Mesothelial cell of epicardium (in vitro differentiated cells): ENCODE results near the gene IQGAP3. TPM values are rescaled to one million over a fixed set of nuclear protein-coding genes. Genes with fewer than 3 reads are reported as not detected.

Experiments used
- DNase-seq, 2 experiments: peaks; one replicate each; pipeline ENCODE4 v3.0.0; 2021; ENCODE audit warnings: low spot score in 2 of 2; ENCODE audit not compliant: unreplicated experiment in 2 of 2
- H3K27ac Mint-ChIP-seq: 2 replicates; pipeline ENCODE4 v1.8.0; 2021; ENCODE audit warnings: mixed read lengths
- H3K27me3 Mint-ChIP-seq: 2 replicates; pipeline ENCODE4 v1.8.0; 2021; ENCODE audit warnings: low read depth, mixed read lengths
- H3K36me3 Mint-ChIP-seq: 2 replicates; pipeline ENCODE4 v1.8.0; 2021; ENCODE audit warnings: mixed read lengths
- H3K4me1 Mint-ChIP-seq: 2 replicates; pipeline ENCODE4 v1.8.0; 2021; ENCODE audit warnings: mixed read lengths
- H3K4me3 Mint-ChIP-seq: 2 replicates; pipeline ENCODE4 v1.8.0; 2021; ENCODE audit warnings: mild to moderate bottlenecking, moderate library complexity, mixed read lengths
- H3K9me3 Mint-ChIP-seq: 2 replicates; pipeline ENCODE4 v1.8.0; 2021; ENCODE audit warnings: mixed read lengths
- CTCF ChIP-seq: fragments of 200-600 bp; sonication (generic); IDR thresholded peaks from one replicate; pipeline ENCODE4 v1.5.0; 2021; ENCODE audit warnings: antibody characterized with exemption; ENCODE audit not compliant: unreplicated experiment
- total RNA-seq: library from RNA; stranded (reverse); gene quantifications from 3 replicates; pipeline ENCODE4 v1.2.1, GENCODE V29; 2021

The IQGAP3 gene
- total RNA-seq, 1 donor from 2014 or later = 17.6 TPM

DNA sequence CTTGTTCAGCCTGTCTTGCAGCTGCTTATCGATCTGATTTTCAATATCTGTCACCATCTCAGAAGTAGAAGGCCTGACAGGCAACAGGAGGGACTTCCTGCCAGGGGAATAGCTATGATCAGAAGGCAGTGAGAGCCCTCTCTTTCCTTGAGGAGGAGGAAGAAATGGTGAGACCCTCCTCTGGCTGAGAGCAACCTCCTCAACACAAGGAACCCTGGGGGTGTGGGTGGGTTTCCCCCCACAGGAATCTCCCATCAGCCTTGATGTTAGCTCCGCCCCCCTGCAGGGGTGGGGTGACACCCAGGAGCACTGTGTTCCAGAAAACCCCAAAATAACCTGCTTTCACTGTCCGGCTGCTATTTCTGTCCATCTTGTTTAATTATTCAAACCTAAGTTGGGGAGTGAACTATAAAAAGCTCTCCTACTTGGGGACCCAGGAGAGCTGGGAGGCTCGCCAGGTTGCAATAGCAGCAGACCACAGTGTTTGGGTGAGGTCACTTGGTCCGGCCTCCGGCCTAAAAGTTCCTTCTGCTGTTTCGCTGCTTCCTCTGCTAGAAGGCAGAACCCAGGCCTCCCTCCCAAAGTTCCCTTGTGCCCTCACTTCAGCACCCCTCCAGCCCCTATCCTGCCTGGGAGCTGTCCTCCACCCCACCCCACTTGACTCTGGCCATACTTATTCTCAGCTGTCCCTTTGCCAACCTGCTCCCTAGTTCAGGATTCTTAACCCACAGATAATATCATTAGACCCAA lies 64.0 kb downstream of the IQGAP3 start:
- Mint-ChIP-seq H3K36me3 (no peaks in the 10 kb centered on the region), H3K4me3 (no peak overlapping the region), H3K27ac (no peak overlapping the region), H3K4me1 (peaks cover 23% of the 10 kb centered on the region), H3K9me3 (no peaks in the 10 kb centered on the region), H3K27me3 (peaks cover 6% of the 10 kb centered on the region)
- no peak for DNase-seq
- TF ChIP-seq CTCF = no peak

DNA sequence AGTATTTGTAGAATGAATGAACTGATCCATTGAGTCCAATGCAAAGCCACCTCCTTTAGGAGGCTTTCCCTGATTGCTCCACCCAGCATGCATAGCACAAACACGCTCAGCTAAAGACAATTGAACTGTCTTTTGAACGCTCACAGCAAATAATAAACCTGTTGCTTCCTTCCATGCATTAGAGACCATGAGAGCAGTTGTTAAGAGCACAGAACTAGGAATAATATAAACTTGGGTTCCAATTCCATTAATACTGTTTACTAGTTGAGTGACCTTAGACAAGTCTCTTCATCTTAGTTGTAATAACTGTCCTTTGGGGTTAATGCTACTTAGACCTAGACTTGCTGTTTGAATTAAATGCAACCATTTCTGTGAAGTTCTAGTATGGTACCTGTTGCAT lies 65.9 kb downstream of the IQGAP3 start:
- H3K36me3 Mint-ChIP-seq = no peaks in the 10 kb centered on the region
- no peaks in the 10 kb centered on the region for H3K27me3 Mint-ChIP-seq
- no peak overlapping the region for H3K27ac Mint-ChIP-seq
- H3K4me1 Mint-ChIP-seq = peaks cover 43% of the 10 kb centered on the region
- DNase-seq = no peak
- no peaks in the 10 kb centered on the region for H3K9me3 Mint-ChIP-seq
- no peak overlapping the region for H3K4me3 Mint-ChIP-seq
- TF ChIP-seq CTCF = no peak

DNA sequence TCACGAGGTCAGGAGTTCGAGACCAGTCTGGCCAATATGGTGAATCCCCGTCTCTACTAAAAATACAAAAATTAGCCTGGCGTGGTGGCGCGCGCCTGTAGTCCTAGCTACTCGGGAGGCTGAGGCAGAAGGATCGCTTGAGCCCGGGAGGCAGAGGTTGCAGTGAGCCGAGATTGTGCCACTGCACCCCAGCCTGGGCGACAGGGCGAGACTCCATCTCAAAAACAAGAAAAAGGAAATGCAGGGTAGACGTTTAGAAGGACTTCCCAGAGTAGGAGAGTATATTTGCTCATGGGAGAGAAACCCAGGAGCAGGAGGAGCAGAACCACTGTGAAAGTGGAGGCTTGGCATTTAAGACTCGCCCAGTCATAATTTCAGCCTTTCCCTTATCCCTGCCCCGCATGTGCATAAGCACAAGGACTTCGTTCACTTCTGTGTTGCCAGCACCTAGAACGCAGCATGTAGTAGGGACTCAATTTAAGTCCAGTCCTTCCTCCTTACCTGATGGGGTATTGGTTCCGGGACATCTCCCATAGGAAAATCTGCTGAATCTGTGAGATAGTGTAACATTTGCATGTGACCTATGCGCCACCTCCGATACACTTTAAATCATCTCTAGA lies 66.6 kb downstream of the IQGAP3 start:
- TF ChIP-seq CTCF = no peak
- peak overlapping the region; percentile 99 for H3K27ac Mint-ChIP-seq
- peaks cover 44% of the 10 kb centered on the region for H3K4me1 Mint-ChIP-seq
- no peaks in the 10 kb centered on the region for H3K27me3 Mint-ChIP-seq
- H3K9me3 Mint-ChIP-seq = no peaks in the 10 kb centered on the region
- no peaks in the 10 kb centered on the region for H3K36me3 Mint-ChIP-seq
- H3K4me3 Mint-ChIP-seq = peak overlapping the region; percentile 52
- no peak for DNase-seq

DNA sequence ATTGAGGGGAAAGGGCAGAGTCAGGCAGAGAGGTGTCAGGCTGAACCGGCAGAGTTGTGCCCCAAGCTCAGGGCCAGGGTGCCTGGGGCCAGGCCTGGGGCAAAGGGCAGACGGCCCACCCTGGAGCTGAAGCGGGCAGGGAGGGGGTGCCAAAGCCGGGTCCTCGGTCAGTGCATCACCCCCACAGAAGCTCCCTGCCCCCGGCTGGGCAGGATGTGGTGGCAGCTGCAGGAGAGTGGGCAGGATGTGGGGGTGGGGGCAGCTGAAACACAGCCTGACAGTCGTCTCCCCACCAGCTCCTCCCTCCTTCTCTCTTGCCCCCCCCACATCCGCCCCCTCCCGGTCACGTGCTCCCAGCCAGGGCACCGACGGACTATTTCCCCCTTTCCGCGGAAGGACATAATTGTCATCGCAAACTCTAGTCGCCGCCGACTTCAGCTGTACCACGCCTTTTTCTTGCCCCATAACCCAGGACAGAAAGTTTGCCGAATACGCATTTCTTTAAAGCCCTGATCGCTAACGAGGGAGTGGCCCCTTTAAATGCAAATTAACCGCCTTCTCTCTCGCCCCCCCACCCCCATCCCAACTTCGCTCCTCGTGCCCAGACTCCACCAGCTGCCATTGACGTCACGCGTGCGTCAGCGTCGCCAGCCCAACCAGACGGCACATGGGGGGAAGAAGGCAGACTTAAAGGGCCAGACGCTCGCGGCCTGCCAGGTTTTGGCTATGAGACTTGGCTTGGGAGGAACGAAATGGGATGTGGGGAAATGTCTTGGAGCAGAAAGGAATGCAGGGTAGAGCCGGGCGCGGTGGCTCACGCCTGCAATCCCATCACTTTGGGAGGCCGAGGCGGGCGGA lies 67.3 kb downstream of the IQGAP3 start:
- DNase-seq = peak; percentile 87 to 90
- H3K4me3 Mint-ChIP-seq = peak overlapping the region; percentile 55
- no peaks in the 10 kb centered on the region for H3K9me3 Mint-ChIP-seq
- TF ChIP-seq CTCF = no peak
- peak overlapping the region; percentile 99 for H3K27ac Mint-ChIP-seq
- no peaks in the 10 kb centered on the region for H3K27me3 Mint-ChIP-seq
- peaks cover 44% of the 10 kb centered on the region for H3K4me1 Mint-ChIP-seq
- no peaks in the 10 kb centered on the region for H3K36me3 Mint-ChIP-seq

GRCh38 chr1:156504438-156504813 lies 67.9 kb downstream of the IQGAP3 start:
- peak overlapping the region; percentile 99 for H3K27ac Mint-ChIP-seq
- peaks cover 44% of the 10 kb centered on the region for H3K4me1 Mint-ChIP-seq
- no peak for TF ChIP-seq CTCF
- H3K36me3 Mint-ChIP-seq = no peaks in the 10 kb centered on the region
- H3K4me3 Mint-ChIP-seq = peak overlapping the region; percentile 55
- H3K27me3 Mint-ChIP-seq = no peaks in the 10 kb centered on the region
- H3K9me3 Mint-ChIP-seq = no peaks in the 10 kb centered on the region
- DNase-seq = no peak
